SU-DHL-6 (cell line): ENCODE results near the gene LTBP1.

ENCODE experiments used
- H2AFZ ChIP-seq: fragments of 200-600 bp; sonication (generic); 2 replicates; pipeline ENCODE4 v1.6.1; 2014; ENCODE audit warnings: low read depth, mild to moderate bottlenecking, moderate library complexity, mixed read lengths, antibody characterized with exemption, low read length; ENCODE audit not compliant: severe bottlenecking
- H3F3A ChIP-seq: fragments of 200-600 bp; shearing (Covaris generic); 2 replicates; pipeline ENCODE4 v1.6.0; 2016; ENCODE audit warnings: antibody characterized with exemption, mild to moderate bottlenecking; ENCODE audit not compliant: insufficient read depth
- H3K27ac ChIP-seq: fragments of 200-600 bp; sonication (generic); 2 replicates; pipeline ENCODE4 v1.5.1; 2016; ENCODE audit warnings: low read depth, mild to moderate bottlenecking, low read length, moderate library complexity, mixed read lengths
- H3K27me3 ChIP-seq: fragments of 200-600 bp; sonication (generic), shearing (Covaris generic); 2 replicates; pipeline ENCODE4 v1.6.0; 2014; ENCODE audit warnings: mild to moderate bottlenecking, low read length
- H3K36me3 ChIP-seq: fragments of 200-600 bp; sonication (generic); 2 replicates; pipeline ENCODE4 v1.6.1; 2014; ENCODE audit warnings: mild to moderate bottlenecking, low read length, mixed read lengths
- H3K4me2 ChIP-seq: fragments of 300-600, 200-600 bp; shearing (Covaris generic), sonication (generic); 2 replicates; pipeline ENCODE4 v1.6.0; 2014; ENCODE audit warnings: low read length, low read depth, mild to moderate bottlenecking; ENCODE audit not compliant: poor library complexity, severe bottlenecking
- H3K4me3 ChIP-seq: fragments of 200-600 bp; sonication (generic); 2 replicates; pipeline ENCODE4 v1.5.1; 2014; ENCODE audit warnings: antibody characterized with exemption, low read length, mild to moderate bottlenecking, mixed read lengths; ENCODE audit not compliant: insufficient read depth, poor library complexity, severe bottlenecking
- H3K79me2 ChIP-seq: fragments of 200-600 bp; sonication (generic); 2 replicates; pipeline ENCODE4 v1.6.1; 2014; ENCODE audit warnings: mild to moderate bottlenecking, low read length, moderate library complexity; ENCODE audit not compliant: insufficient read depth
- H3K9ac ChIP-seq: fragments of 200-600 bp; sonication (generic); 2 replicates; pipeline ENCODE4 v1.7.0; 2014; ENCODE audit warnings: mild to moderate bottlenecking, low read length
- H3K9me2 ChIP-seq: fragments of 200-600 bp; sonication (generic); replicated peaks from 2 replicates; pipeline ENCODE4 v1.6.1; 2014; ENCODE audit warnings: low read length; ENCODE audit not compliant: insufficient read depth
- H3K9me3 ChIP-seq: fragments of 200-600 bp; sonication (generic); 2 replicates; pipeline ENCODE4 v1.6.1; 2014; ENCODE audit warnings: low read length, mixed read lengths; ENCODE audit not compliant: insufficient read depth
- H4K20me1 ChIP-seq: fragments of 200-600 bp; sonication (generic); 2 replicates; pipeline ENCODE4 v1.6.1; 2014; ENCODE audit warnings: low read depth, mild to moderate bottlenecking, antibody characterized with exemption, low read length, moderate library complexity, mixed read lengths
- EZH2phosphoT487 ChIP-seq: fragments of 200-600 bp; sonication (generic), shearing (Covaris generic); conservative IDR thresholded peaks from 2 replicates; pipeline ENCODE4 v1.6.1; 2018; ENCODE audit warnings: mild to moderate bottlenecking, antibody characterized with exemption, low read length, moderate library complexity, mixed read lengths
- TF ChIP-seq, protein P1 (sequence below): fragments of 200-600 bp; sonication (generic); IDR thresholded peaks from one replicate; pipeline ENCODE4 v1.5.1; 2017; ENCODE audit warnings: antibody characterized with exemption, mild to moderate bottlenecking, low read length, moderate library complexity; ENCODE audit not compliant: insufficient read depth, poor library complexity, severe bottlenecking

LTBP1 gene

DNA sequence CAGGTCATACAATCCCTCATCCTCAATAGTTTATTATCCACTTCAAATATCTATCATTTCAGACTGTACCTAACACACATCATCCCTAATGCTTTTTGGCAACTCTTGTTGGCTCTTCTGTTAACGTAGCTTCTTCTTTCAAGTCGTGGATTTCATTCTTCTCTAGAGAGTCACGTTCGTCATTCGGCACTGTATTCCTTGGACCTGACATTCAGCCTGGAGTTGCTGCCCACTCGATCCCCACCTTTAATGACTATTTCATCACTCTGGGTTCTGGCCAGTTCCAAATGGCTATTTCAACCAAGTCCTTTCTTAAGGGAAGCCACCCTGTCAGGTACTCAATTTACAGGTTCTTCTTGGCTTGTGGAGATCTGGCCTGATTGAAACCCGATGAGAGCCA, 337.5 kb downstream of the LTBP1 start:
- H3K9ac ChIP-seq = no peak overlapping the region
- H3K27me3 ChIP-seq = no peaks in the 10 kb centered on the region
- H2AFZ ChIP-seq = no peak overlapping the region
- no peaks in the 10 kb centered on the region for H3K9me2 ChIP-seq
- no peak overlapping the region for H3K4me3 ChIP-seq
- peaks cover 33% of the 10 kb centered on the region for H3K36me3 ChIP-seq
- H3K79me2 ChIP-seq = no peaks in the 10 kb centered on the region
- TF ChIP-seq EZH2phosphoT487 = no peak
- TF ChIP-seq, protein P1, sequence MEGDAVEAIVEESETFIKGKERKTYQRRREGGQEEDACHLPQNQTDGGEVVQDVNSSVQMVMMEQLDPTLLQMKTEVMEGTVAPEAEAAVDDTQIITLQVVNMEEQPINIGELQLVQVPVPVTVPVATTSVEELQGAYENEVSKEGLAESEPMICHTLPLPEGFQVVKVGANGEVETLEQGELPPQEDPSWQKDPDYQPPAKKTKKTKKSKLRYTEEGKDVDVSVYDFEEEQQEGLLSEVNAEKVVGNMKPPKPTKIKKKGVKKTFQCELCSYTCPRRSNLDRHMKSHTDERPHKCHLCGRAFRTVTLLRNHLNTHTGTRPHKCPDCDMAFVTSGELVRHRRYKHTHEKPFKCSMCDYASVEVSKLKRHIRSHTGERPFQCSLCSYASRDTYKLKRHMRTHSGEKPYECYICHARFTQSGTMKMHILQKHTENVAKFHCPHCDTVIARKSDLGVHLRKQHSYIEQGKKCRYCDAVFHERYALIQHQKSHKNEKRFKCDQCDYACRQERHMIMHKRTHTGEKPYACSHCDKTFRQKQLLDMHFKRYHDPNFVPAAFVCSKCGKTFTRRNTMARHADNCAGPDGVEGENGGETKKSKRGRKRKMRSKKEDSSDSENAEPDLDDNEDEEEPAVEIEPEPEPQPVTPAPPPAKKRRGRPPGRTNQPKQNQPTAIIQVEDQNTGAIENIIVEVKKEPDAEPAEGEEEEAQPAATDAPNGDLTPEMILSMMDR = no peak
- no peak overlapping the region for H3K27ac ChIP-seq
- no peaks in the 10 kb centered on the region for H3K9me3 ChIP-seq
- H4K20me1 ChIP-seq = no peaks in the 10 kb centered on the region
- H3F3A ChIP-seq = no peaks in the 10 kb centered on the region
- no peak overlapping the region for H3K4me2 ChIP-seq

DNA sequence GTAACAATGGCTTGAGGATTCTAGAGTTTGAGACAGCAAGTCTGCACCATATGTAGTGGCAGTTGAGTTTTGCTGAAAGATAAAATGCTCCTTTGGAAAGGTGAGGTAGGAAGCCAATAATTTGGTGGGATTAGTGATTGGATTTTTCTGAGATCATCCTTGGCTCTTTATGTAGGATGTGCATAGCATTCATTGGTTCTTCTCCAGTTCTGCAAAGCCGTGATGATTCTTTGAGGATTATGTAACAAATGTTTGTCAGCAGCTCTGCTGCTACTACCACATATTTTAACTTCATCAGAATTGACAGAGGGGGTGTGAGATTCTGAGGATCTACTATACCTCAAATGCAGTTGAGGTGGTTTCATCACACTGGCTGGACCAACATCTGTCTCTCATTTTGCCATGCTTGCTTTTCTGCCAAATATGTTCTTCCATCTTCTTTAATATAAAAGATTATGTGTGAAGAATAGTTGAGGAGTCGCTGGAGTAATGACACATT, 340.8 kb downstream of the LTBP1 start:
- Histone ChIP-seq H3K27ac (no peak overlapping the region), H3K9ac (no peak overlapping the region), H3K4me3 (no peak overlapping the region), H3K79me2 (no peaks in the 10 kb centered on the region), H3K36me3 (peaks cover 21% of the 10 kb centered on the region), H3K27me3 (no peaks in the 10 kb centered on the region), H3K4me2 (no peak overlapping the region), H4K20me1 (no peaks in the 10 kb centered on the region), H3F3A (no peaks in the 10 kb centered on the region), H3K9me3 (no peaks in the 10 kb centered on the region), H2AFZ (no peak overlapping the region), H3K9me2 (no peaks in the 10 kb centered on the region)
- no peak for TF ChIP-seq EZH2phosphoT487
- TF ChIP-seq, protein P1 = no peak

DNA sequence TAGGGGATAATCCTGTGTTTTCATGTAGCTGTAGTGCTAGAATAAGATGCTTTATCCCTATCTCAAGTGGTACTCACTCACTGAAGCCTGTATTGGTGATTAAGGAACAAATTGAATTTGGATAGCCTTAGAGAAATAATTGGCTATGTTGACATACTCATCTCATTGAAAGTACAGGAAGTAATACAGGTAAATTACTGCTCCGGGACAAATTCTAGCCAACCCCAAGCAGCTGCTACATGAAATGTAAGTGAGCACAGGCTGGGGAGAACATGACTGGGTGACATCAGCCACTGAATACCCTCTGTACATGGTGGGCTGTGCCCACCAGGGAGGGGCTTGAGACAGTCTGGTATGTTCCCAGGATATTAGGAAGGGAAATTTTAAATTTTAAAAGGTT, 341.3 kb downstream of the LTBP1 start:
- Histone ChIP-seq H3K79me2 (no peaks in the 10 kb centered on the region), H3K4me3 (no peak overlapping the region), H3F3A (no peaks in the 10 kb centered on the region), H2AFZ (no peak overlapping the region), H3K9me2 (no peaks in the 10 kb centered on the region), H3K27me3 (no peaks in the 10 kb centered on the region), H3K9me3 (no peaks in the 10 kb centered on the region), H3K9ac (no peak overlapping the region), H3K4me2 (no peak overlapping the region), H3K36me3 (peaks cover 25% of the 10 kb centered on the region), H3K27ac (no peak overlapping the region), H4K20me1 (no peaks in the 10 kb centered on the region)
- TF ChIP-seq, protein P1 = no peak
- no peak for TF ChIP-seq EZH2phosphoT487
